AML-193 (cell line): ENCODE data around the gene BTRC.
A peak's percentile ranks its signal among the peaks of the same experiment; 100 is the strongest.

Experiments
- DNase-seq, 2 experiments: peaks; one replicate each; lab custom pipeline; 2025; lab: John Stamatoyannopoulos, UW

Gene BTRC

DNA sequence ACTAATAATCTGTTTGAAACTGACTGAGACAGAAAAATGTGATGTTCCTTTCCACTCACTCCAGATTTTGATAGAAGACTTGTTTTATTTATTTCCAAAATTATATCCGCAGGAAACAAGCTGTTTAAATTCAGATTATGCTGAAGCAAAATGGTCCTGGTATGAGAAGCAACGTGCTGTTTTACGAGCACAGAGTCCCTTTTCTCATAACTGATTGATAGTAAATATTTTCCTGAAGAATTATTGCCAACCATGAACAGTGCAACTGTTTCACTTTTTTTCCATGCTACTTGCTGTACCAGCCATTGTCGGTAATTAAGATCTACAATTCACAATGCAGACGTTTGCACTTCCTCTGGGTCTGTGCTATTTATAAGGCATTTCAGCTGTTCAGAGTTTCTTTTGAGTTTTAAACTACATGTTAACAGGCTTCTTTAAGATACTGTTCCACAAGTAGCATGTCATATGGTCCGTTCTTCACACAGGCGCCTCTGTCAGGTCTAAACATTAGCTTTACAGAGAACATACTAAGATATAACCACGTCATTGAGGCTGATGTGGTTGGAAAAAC is 130.3 kb downstream of the BTRC start:
- no peak for DNase-seq

DNA sequence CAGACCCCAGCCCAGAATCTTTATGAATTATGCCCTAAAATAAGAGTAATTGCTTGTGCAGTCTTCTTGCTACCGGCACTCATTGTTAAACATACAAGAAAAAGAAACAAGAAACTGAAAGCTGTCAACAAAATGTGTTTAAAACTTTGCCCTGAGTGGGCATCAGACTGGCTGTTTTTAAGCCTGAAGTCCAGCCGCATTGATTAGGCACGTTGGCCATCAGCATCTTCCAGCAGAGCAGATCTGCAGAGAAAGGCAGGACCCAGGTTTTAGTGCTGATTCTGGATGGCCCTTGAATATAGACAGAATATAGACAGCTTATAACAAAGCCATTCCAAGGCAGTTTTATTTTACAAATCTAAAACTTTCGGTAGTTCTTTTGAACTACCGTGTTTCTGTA is 131.2 kb downstream of the BTRC start:
- no peak for DNase-seq

DNA sequence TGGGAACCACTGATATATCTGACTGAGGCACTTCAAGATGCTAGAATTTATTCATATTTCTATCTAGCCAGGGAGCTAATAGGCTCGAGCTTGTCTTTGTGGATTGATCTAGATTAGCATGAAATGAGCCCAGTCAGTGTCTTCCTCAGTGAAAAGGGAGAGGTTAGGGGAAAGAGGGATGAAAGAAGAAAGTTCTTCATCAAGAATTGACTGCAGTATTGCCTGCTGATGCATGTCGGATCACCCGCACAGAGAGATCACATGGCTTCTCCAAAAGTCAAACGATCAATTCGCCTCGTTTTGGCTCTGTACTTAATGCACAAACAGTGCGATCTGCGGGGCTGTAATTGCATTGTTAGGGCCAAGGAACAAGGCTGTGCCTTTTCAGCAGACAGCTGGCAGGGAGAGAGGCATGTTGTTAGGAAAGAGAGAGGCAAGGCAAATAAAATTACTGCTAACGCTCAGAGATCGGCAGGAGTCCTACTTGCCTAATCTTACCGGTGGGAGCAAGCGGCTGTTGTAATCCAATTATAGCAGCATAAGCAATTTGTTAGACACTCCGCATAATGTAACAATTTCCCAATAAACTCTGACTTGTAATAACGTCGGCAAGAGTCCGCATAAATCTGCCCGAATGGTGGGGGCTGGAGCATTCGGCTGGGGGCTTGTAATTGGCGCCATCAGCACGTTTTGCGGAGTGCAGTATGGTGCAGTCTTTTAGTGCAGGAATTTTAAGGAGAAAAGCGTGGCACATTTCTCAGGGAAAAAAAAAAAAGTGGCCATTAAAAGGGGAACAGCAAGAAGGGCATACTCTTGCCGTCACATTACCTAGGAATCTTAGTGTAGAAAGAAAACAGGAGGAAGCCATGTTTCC is 132.0 kb downstream of the BTRC start:
- DNase-seq: no peak

DNA sequence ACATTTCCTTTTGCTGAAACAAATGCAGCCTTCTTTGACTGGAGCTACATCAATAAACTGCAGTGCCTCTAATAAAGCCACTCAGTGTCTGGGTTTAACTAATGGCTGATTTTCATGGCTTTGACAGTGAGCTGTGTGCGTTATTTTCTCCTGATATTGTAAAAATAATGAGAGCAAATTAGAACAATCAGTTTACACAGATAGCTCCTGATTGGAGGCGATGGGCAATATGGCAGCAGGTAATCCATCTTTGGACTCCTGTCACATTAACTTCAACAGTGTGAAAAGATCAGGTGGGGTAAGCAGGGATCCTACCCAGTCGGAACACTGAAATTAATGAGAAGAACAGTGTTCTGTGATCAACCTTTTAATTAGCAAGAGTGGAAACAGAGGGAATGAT is 133.4 kb downstream of the BTRC start:
- no peak for DNase-seq

DNA sequence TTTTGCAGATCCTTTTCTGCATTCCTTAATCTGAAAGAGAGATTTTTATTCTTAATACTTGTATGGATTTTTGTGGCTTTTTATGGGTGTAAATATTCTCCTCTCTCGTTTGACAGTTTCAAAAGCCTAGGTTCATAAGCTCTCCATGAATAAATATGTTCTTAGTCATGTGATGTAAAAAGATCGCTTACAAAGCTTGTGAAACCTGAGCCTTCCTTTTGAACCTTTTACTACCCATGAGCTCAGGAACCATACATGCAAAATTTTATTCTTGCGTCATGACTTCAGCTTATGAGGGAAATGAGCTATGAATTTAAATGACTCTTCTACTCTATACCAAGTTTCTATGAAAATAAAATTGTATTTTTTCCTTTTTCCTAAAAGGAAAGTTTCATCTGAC is 135.4 kb downstream of the BTRC start:
- no peak for DNase-seq

DNA sequence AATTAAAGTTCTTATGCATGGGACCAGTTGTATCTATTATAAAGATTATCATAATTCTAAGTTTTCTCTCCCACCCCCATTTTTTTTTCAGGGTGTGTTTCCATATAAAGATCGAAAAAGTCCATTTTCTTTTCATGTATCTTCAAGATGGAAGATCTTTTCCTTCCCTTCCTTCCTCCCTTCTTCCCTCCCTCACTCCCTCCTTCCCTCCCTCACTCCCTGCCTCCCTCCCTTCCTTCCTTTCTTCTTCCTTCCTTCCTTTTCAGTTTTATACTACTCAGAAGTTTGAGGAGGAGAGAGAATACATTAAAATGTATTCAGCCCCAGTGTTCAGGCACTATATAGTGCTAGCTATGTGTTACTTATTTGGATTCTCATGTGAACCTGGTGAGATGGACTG is 136.1 kb downstream of the BTRC start:
- no peak for DNase-seq

DNA sequence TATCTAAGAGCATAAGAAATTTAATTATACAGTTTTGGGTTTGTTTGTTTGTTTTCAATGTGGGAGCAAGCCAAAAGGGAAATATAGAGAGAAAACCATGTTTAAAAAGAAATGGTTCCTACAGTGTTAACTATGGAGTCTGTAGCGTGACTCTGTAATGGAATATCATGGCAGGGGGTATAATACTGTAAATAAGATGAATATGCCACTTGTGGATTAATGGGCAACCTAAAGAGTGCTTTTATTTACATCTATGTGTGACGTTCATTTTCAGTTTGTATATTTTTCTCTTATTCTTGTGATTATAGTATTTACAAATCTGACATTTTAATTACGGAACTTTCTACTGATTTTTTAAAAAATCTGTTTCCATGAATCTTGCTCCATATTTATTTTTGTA is 138.2 kb downstream of the BTRC start:
- no peak for DNase-seq

DNA sequence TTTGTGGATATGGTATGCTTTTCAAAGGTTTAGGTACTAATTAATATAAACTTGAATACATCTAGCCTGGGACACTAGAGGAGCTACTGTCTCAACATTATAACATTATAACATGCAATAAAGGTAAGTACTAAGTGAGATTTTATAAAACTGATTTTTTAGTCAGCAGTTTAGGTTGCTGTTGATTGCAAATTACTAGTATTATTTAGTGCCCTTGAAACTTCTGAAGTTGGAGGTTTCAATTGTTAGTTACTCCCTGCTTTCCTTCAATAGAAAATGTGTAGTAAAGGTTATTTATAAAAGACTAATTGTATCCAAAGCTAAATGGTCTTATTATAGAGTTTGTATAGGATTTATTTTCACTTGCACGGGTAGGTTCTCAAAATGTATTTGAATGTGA is 138.8 kb downstream of the BTRC start:
- DNase-seq: no peak

DNA sequence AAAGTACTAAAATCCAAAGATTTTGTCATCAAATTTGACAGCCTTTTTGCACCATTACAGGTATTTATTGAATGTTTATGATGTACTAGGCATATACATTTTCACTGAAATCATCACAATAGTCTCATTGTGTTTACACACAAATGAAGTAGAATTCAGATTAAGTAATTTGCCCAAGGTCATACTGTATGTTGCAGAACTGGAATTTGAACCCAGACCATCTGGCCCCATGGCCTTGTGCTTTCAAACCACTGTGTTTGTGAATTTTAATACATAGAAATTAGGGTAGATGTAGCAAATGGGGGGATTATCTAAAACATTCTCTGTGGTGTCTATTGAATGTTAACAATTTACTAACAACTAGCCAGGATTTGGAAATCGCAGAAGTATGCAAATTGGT is 139.3 kb downstream of the BTRC start:
- no peak for DNase-seq

DNA sequence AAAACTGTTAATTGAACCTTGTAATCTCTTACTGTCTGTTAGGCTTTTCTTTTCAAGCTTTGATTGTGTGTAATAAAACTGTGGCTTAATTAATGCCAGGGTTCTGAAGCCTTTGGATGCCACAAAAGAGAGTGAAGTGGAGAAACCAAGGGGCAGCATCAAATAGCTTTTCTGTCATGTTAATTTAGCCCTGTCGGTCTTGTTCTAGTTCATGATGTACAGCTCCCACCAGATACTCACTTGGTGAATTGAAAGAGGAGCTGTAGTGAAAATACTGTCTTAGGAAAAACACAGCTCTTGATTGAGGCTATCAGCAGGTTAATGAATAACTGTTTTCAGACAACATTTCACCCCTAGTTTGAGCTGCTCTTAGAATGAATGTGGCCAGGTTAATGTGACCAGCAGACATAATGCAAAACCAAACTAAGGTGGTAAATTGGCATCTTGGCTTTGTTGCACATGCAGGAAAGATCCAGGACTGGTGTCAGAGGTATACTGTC is 139.9 kb downstream of the BTRC start:
- DNase-seq: no peak

DNA sequence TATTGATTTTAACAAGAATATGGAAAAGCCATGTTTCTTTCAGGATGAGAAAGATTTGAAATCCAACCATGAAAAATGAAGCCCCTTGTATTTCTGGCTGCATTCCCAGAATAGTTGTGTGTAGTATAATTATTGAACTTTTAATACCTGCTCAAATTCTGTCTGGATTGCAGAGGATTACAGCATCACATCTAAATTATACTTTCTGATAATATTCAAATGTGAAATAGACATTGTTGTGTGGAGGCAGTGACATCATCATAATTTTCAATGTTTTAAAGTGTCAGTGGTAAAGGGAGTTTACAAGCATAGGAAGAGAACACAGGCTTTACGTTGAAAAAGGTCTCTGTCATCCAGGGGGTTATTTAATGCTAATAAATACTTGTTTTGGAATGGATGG is 140.7 kb downstream of the BTRC start:
- no peak for DNase-seq

DNA sequence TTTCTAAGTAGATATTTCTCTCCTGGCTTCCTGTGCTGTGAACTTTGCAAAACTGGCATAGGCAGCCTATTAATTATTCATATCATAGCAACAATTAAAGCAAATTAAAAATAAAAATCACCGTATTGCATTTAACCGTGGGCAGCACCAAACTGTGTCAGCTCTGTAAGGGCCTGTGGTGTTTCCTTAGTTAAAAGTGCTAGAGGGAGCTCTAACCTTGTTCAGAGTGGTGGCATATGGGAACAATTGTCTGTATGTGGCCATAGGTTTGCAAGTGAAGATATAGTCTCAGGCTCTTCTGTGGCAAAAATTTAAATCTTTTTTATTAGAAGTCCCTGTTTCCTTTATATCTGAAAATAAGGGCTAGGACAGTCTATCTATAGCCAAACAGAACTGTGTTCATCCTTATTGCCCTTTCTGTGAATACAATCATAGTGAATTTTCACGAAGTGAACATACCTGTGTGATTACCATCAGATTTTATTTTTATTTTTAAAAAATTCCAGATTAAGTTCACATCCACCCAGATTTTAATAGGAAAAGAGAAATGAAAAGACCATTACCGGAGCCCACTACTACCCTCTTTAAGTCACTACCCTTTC is 141.5 kb downstream of the BTRC start:
- DNase-seq: peak; percentile 6 to 20

DNA sequence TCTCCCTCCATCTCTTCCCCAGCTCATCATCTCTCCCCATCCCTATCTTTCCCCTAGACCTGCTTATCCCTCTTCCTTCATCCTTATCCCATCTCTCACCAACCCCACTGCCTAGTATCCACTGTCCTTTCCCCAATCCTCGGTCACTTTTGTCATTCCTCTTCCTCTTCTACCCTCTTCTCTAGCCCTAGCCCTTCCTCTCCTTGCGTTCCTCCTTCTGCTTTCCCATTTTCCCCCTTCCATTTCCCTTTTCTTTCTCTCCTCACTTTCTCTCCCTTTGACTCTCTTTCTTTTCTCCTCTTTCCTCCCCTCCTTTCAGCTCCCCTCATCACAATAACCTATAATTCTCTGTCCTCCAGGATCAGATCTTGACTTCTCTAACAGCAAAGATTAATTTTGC is 150.5 kb downstream of the BTRC start:
- DNase-seq: no peak

DNA sequence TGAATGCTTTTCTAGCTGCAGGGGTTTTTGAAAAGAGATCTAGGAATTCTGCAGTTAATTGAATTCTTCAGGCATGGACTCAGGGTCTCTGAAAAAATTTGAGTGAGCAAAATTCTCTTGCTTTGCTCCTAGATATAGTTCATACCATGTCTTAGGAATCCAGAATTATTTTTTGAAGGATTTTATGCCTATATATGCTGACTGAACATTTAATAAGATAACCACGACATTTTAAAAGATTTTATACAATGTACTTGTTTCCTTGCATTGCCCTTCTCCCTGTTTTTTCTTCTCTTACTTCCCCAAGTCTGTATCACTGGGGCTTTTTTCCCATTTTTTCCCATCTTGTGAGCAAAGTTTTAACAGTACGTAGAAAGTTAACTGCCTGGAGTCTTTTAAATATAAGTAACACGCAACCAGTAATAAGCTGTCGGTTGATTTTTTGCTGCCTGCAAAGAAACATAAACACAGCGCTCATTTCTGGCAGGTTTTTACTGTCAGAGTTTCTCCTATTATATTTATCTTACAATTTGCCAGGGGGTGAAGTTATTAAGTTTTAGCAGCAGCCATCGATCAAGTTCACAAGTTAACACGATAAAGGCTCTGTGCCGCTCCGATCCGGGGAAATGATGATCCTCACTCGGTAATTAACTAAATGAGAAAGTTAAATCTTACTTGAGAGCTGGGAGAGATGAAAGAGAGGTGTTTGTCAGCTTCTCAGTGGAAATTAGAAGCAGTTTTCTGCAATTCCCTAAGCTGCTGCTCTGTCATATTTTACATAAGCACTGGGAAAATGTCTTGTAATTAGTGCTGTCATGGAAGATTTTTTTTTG is 153.1 kb downstream of the BTRC start:
- no peak for DNase-seq

DNA sequence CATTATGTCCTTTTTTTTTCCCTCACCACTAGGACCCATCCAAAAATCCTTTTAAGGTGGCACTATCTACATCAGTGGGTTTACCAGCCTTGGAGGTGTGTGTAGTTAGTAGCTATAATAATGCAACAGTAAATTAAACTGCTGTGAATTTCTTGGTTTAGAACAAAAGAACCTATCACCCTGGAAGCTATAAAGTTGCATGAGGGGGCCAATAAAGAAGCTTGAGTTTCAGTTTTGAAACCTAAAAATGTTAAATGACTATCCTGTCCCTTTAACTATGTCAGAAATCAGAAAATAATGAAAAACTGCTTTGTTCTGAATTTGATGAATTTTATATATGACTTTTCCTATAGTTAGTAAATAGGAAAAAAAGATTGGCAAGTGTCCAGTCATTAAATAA is 153.9 kb downstream of the BTRC start:
- DNase-seq: no peak

DNA sequence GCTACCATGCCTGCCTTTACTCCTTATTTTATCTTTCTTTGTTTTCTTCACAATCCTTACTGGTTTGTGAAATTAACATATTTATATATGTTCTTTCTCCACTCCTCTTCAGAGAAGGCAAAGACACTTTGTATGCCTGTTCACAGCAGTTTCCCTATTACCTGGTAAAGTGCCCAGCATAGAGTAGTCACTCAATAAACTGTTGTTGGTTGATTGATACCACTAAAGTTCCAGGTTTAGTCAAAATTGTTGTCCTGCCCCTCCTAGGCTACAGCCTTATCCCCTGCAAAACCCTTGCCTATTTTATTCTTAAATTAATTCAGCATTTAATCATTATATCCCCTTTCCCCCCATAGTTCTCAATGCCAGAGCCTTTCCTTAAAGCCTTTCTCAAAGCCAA is 158.0 kb downstream of the BTRC start:
- no peak for DNase-seq

DNA sequence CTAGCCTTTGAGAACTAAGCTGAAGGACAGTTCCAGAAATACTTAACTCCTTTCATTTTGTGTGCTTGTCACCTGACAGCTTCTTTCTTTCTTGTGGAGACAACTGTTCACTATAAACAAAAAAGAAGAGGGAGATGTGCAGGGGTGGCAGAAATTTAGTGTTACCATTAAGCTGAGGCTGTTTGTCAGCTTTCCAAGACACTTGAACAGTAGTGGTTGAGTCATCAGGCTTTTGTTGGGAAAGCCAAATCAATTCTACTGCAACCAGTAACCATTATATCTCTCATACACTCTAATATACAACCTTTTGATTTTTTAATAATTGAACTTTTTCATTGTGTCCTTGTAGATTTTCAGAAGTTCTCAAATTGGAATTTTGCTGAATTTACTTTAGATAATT is 158.8 kb downstream of the BTRC start:
- DNase-seq: no peak

DNA sequence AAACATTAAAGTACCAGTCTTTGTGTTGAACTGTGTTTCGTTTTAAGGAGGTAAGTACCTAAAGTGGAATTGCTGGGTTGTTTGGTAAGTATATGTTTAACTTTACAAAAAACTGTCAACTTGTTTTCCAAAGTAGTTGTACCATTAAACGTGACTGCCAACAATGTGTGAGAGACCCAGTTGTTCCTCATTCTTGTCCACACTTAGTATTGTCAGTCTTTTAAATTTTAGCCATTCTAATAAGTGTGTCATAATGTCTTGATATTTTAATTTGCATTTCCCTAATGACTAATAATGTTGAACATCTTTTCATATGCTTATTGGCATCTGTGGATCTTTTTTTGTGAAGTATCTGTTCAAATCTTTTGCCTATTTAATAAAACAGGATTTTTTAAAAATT is 159.8 kb downstream of the BTRC start:
- DNase-seq: no peak

DNA sequence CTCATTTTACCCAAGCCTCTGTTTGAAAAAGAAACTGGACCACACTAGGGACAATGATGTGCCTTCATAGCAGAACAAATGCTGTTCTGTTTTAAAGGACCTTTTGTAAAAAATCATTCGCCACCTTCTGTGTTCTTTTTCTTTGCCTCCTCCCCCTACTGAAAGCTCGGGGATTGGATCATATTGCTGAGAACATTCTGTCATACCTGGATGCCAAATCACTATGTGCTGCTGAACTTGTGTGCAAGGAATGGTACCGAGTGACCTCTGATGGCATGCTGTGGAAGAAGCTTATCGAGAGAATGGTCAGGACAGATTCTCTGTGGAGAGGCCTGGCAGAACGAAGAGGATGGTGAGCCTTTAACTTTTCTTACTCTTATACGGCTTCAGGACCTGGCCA is 171.9 kb downstream of the BTRC start:
- DNase-seq: no peak

DNA sequence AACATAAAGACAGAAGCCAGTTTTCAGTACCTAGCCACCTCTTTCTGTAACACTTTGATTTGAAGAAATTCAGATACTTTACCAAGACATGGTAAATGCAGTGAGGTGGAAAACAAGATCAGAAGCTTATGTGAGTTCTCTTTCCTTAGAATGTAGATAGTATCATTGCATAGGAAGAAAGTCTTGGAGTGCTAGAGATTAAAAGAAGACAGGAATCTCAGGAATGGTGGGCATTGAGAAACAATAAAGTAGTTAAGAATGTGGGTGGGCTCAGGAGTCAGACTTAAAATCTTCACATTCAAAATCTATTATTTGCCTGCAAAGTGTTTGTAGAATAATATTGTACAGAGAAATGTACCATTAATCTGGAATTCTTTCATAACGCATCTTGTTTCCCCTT is 175.2 kb downstream of the BTRC start:
- no peak for DNase-seq

DNA sequence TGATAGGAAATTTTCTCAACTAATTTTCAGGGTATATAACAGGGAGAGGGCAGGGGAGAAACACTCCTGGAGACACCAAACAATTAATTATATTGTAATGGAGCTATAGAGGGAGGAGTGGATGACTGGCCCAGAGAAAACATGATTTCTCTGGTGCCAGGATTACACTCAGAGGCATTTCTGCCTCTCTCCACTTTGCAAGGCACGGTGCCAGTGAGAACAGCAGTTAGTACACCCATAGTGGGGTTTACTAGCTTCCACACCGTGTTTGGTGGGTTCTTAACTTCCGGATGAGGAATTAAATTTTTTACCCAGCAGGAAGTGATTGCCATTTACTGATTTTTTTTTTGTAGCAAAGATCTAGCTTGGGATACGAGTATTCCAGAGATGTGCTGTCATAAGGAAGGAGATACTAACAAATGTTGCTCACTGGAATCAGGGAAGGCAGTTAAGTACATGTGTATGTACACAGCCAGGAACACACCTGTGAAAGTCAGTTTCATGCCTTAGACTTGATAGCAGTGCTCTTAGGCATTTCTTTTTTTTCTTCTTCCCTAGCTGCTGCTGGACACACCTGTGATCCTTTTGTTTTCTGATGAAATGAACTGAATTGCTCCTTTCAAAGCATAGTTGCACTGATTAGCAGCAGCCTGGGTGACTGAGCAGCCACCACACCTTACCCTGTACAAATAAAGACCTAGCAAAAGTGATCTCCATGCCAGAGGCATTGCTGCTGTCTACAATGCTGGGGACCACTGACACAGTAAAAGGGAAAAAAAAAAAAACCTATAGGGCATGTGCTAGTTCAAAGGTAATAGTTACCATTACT is 176.0 kb downstream of the BTRC start:
- no peak for DNase-seq

DNA sequence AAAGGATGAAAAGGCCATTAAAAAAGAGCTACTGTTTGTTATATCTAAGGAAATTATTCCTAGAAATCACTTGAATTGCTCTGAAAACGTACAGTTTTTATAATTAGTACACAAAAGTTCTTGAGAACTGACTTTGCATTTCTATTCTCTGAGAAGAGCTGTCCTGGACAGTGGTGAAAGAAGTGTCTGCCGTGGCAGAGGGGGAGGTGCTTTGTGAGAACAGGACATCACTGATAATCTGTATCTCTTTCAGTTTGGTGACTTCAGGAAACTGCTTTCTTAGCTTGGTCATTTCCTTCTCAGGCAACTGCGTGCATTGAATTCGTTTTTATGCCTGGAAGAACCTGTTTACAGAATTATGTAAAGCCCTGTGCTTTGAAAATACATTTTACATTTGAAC is 182.0 kb downstream of the BTRC start:
- no peak for DNase-seq
